Brain microvascular endothelial cell (primary cell): Measurements from ENCODE around the gene KAT6B.

Experiments used
- DNase-seq: peaks from one replicate; pipeline ENCODE4 v3.0.0-alpha.2; 2020
- H3K27ac ChIP-seq: fragments of 250-450 bp; sonication (Bioruptor Pico); 2 replicates; pipeline ENCODE4 v1.5.1; 2020; ENCODE audit warnings: mild to moderate bottlenecking, moderate library complexity
- H3K27me3 ChIP-seq: fragments of 250-450 bp; sonication (Bioruptor Pico); replicated peaks from 2 replicates; pipeline ENCODE4 v1.5.1; 2020; ENCODE audit warnings: mild to moderate bottlenecking
- H3K36me3 ChIP-seq: fragments of 250-450 bp; sonication (Bioruptor Pico); replicated peaks from 2 replicates; pipeline ENCODE4 v1.5.1; 2020; ENCODE audit warnings: mild to moderate bottlenecking
- H3K4me3 ChIP-seq: 2 replicates; pipeline ENCODE4 v1.5.1; 2011; ENCODE audit warnings: low read depth, mild to moderate bottlenecking, control low read depth, low read length, moderate library complexity
- CTCF ChIP-seq: IDR thresholded peaks from 2 replicates; pipeline ENCODE4 v1.5.1; 2011; ENCODE audit warnings: low read depth, mild to moderate bottlenecking, moderate library complexity, low read length, control low read depth, inconsistent platforms; ENCODE audit errors: missing control alignments
- in situ Hi-C: cut with HindIII; loops from 2 replicates; pipeline ENCODE4 v1.10.0; 2017; ENCODE audit warnings: low sequenced_read_pairs, low pct_ligation_motif_present

The KAT6B gene

DNA sequence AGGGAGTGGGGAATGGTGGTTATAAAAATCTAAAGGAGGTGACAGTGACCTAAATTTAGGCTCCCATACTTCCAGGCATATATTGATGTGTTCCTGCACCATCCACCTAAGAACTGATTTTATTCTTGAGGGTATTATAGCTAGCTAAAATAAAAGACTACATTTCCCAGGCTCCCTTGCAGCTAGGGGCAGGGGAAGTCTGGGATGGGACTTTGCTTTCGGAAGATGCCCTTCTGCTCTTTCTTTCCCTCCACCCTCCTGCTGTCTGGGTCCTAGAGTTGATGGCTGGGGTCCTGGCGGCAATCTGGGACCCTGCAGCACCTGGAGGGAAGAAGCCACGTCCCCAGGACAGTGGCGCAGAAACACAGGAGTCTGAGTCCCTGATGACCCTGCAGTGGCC, 231.3 kb downstream of the KAT6B start:
- DNase-seq, result no peak
- H3K4me3 ChIP-seq, result no peak overlapping the region
- no peak overlapping the region for H3K27ac ChIP-seq
- in situ Hi-C loops, result loop anchor here (25.0 kb wide), 1 partner anchor 795 kb away; no protein-coding TSS in a partner anchor
- H3K27me3 ChIP-seq, result no peaks in the 10 kb centered on the region
- H3K36me3 ChIP-seq, result no peaks in the 10 kb centered on the region
- TF ChIP-seq CTCF, result no peak

DNA sequence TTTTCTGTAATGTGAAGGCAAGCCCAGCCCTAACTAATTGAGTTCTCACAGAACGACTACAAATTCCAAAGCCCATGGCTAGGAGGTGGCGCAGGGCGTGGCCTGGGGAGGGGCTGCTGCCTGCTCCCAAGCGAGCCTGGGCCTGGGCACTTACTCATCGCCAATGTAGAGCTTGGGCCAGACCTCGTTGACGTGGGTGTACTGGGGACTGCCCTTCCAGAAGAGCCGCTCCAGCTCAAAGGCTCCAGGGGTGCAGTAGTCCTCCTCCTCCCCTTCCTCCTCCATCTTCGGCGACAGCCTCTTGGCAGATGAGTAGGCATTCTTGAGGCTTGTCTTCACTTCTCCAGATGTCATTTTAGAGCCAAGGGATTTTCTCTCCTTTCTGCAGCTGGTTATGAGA, 231.8 kb downstream of the KAT6B start:
- no peak for TF ChIP-seq CTCF
- H3K27ac ChIP-seq, result no peak overlapping the region
- H3K36me3 ChIP-seq, result no peaks in the 10 kb centered on the region
- H3K27me3 ChIP-seq, result no peaks in the 10 kb centered on the region
- H3K4me3 ChIP-seq, result no peak overlapping the region
- DNase-seq, result no peak
- in situ Hi-C loops, result loop anchor here (25.0 kb wide), 1 partner anchor 796 kb away; no protein-coding TSS in a partner anchor

GRCh38 chr10:75061709-75062505, 235.5 kb downstream of the KAT6B start:
- TF ChIP-seq CTCF, result no peak
- no peak overlapping the region for H3K27ac ChIP-seq
- H3K4me3 ChIP-seq, result no peak overlapping the region
- in situ Hi-C loops, result loop anchor here (25.0 kb wide), 1 partner anchor 800 kb away; no protein-coding TSS in a partner anchor
- no peaks in the 10 kb centered on the region for H3K36me3 ChIP-seq
- DNase-seq, result no peak
- H3K27me3 ChIP-seq, result no peaks in the 10 kb centered on the region

- no peak for TF ChIP-seq CTCF
- Histone ChIP-seq H3K36me3 (no peaks in the 10 kb centered on the region), H3K27ac (no peak overlapping the region), H3K27me3 (no peaks in the 10 kb centered on the region), H3K4me3 (no peak overlapping the region)
- DNase-seq, result no peak
- in situ Hi-C loops, result loop anchor here (25.0 kb wide), 1 partner anchor 800 kb away; no protein-coding TSS in a partner anchor
These were observed 236.3 kb downstream of the KAT6B start for GRCh38 chr10:75062506-75063299.

GRCh38 chr10:75063461-75064230, 237.2 kb downstream of the KAT6B start:
- no peak for TF ChIP-seq CTCF
- in situ Hi-C loops, result loop anchor here (25.0 kb wide), 1 partner anchor 801 kb away; no protein-coding TSS in a partner anchor
- no peak overlapping the region for H3K27ac ChIP-seq
- H3K27me3 ChIP-seq, result no peaks in the 10 kb centered on the region
- no peak for DNase-seq
- H3K36me3 ChIP-seq, result no peaks in the 10 kb centered on the region
- H3K4me3 ChIP-seq, result no peak overlapping the region
